Measurements from ENCODE around the gene MAFG.

MAFG gene

DNA sequence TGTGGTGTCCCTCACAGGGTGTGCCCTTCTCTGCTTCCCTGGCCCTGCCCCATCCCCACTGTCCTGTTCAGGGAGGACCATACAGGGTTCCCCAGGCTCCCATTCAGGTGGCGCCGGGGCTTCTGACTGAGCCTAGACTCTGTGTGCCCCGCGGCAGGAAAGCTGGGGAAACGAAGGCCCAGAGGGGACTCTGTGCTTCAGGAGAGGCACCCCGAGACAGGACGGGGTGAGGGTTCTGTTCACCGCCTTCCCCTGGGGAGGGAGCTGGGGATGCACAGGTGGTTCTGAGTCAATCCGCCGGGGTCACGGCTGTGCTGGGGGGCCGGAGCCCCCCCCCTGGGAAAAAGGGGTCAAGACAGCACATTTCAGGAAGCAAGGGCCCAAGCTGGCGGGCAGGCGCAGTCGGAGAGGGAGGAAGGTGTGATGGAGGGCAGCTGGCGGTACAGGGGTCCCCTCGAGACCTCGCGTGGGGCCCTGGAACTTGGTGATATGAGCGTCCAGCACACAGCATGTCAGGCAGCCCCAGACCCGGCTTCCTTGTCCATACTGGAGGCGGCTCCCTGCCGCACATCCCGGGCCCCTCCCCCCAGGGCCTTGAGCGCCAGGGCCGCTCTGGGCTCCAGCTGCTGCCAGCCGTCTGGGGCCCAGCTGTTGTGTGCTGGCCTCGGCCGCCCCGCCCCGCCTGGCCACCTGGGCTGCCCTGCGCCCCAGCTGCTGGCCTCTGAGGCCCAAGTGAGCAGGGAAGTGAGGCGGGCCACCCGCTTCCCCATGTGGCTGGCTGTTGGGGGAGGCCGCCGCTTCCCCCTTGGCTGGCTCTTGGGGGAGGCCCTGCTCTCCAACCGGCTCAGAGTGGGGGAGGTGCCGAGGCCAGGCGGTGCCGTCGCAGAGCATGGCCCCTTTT lies 39.1 kb upstream of the MAFG start:
- no peak for FAIRE-seq
- no peak for DNase-seq (ENCODE audit: insufficient read length, low spot score)

DNA sequence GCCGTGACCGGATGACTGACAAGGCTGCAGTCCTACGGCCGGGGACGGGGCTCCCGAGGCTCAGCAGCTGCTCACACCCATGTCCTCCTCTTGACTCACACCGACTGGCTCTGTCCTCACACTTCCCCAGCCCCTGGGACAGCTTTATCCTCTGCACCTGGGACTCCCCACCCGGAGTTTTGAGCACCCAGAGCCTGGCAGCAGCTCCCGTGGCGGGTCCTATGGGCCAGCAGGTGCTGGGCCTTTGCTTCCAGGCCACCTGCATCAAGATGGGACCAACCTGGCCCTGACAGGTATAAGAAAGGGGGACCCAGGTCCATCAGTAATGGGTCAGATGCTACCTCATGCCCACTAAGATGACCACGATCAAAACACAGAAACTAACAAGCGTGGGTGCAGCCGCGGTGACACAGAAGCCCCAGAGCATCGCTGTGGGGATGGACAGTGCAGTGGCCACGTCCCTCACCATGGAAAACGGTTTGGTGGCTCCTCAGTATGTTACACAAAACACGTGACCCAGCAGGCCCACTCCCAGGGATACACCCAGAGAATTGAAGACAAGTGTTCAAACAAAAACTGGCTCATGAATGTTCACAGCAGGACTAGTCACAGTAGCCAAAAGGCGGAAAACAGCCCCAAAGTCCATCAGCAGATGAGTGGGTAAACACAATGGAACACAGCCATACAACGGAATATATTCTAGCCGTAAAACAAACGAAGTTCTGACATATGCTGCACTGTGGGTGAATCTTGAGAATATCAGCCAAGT lies 36.7 kb upstream of the MAFG start:
- no peak for TF ChIP-seq POU2F2 (IDR thresholded peaks at IDR 0.05; ENCODE audit: low read depth, low read length)
- no peak for TF ChIP-seq SPI1 (IDR thresholded peaks at IDR 0.05; ENCODE audit: low read depth, low read length)
- no peak for TF ChIP-seq POLR2AphosphoS5 (IDR thresholded peaks at IDR 0.05; ENCODE audit: low read depth, low read length)
- TF ChIP-seq POLR2A (IDR thresholded peaks at IDR 0.05; ENCODE audit: low read depth, low read length), result no peak
- TF ChIP-seq TAF1 (IDR thresholded peaks at IDR 0.05; ENCODE audit: low read depth, low read length), result no peak
- DNase-seq (ENCODE audit: insufficient read length, low spot score) (no peak), FAIRE-seq (no peak)

More for the DNA sequence above, 39.1 kb upstream of the MAFG start:
- TF ChIP-seq TAF1 (IDR thresholded peaks at IDR 0.05; ENCODE audit: low read depth, low read length), result no peak

DNA sequence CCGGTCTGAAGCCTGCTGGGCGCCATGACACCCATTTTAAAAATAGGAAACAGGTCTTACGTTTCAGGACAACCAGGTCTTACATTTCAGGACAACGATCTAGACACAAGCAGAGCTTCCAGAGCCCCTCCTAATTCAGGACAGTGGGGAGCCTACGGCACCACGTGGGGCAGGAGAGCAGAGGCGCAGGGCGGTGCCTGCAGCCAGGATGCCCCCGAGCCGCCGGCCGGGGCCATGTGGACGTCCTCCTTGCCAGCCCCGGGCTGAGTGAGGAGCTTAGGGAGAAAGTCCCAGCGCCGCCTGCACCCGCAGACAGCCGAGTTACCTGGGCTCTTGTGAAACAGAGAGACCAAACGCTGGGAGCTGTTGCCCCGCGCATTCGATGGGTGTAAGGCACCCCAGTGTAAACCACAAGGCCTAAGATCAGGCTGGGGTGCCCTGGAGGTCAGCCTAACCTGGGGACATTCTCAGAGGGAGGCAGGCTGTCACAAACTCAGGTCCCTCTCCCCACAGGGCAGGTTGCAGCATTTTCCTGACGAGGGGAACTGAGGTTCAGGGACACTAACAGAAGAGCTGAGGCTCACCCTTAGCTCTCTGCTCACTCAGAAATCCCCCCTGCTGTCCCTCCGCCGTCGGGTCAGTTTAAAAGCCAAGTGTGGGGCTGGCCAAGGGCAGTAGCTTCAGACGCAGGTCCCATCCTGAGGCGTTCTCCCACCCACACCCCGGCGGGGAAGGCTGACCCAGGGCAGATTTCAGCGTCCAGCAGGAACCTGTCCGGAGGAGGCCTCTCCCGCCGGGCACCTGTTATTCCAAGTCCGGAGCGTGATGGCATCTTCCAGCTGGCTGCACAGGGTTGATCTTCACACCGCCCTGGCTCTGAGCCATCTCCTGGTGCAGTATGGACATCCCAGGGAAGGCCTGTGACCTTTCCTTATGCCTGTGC lies 35.2 kb upstream of the MAFG start:
- no peak for FAIRE-seq
- no peak for TF ChIP-seq POLR2AphosphoS5 (IDR thresholded peaks at IDR 0.05; ENCODE audit: low read depth, low read length)
- TF ChIP-seq POU2F2 (IDR thresholded peaks at IDR 0.05; ENCODE audit: low read depth, low read length), result no peak
- no peak for TF ChIP-seq SPI1 (IDR thresholded peaks at IDR 0.05; ENCODE audit: low read depth, low read length)
- TF ChIP-seq POLR2A (IDR thresholded peaks at IDR 0.05; ENCODE audit: low read depth, low read length), result no peak
- TF ChIP-seq PAX5 (IDR thresholded peaks at IDR 0.05; ENCODE audit: insufficient read depth, low read length, severe bottlenecking), result no peak
- TF ChIP-seq TAF1 (IDR thresholded peaks at IDR 0.05; ENCODE audit: low read depth, low read length), result no peak
- no peak for DNase-seq (ENCODE audit: insufficient read length, low spot score)

DNA sequence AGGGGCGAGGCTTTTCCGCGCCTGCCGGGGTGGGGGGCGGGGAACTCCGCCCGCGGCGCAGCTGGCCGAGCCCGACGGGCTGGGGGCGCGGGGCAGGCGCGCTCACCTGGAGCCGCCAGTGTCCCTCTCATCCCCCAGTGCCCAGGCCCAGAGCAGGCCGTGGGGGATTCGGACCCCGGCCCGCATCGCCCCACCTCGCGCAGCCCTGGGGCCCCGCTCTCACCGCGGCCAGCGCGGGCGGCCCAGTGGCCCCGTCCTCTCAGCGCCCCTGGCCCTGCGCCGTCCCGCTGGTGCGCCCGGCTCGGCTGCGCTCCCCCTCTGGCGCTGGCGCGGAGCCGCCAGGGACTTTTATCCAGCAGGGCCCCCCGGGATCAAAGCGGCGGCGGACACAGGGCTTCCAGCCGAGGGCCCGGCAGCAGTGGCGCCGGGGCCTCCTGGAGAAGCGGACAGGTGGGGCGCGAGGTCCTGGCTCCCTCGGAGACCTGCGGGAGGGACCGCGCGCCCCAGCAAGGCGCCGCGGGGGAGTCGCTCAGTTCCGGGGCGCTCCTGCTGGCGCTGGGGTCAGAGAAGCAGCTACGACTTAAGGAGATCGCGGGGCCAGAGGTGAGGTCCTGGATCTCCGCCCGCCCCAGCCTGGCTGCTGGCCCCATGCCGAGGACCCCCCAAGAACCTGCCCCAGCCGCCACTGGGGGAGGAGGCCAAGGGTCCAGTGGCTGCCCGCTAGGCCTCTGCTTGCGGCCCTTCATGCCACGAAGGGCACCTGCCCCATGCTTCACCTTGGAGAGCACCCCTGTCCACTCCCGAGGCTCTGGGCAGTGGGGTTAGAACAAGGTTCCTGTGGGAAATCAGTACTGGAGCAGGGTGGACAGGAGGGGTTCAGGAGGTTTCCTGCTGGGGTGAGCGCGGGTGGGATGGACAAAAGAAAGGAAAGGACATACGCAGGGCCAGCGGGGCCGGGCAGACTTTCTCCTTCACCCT lies 34.3 kb upstream of the MAFG start:
- no peak for DNase-seq (ENCODE audit: insufficient read length, low spot score)
- FAIRE-seq, result no peak
- no peak for TF ChIP-seq POLR2AphosphoS5 (IDR thresholded peaks at IDR 0.05; ENCODE audit: low read depth, low read length)
- TF ChIP-seq PAX5 (IDR thresholded peaks at IDR 0.05; ENCODE audit: insufficient read depth, low read length, severe bottlenecking), result no peak
- TF ChIP-seq POLR2A (IDR thresholded peaks at IDR 0.05; ENCODE audit: low read depth, low read length), result no peak
- TF ChIP-seq POU2F2 (IDR thresholded peaks at IDR 0.05; ENCODE audit: low read depth, low read length), result no peak
- TF ChIP-seq TAF1 (IDR thresholded peaks at IDR 0.05; ENCODE audit: low read depth, low read length), result no peak
- no peak for TF ChIP-seq SPI1 (IDR thresholded peaks at IDR 0.05; ENCODE audit: low read depth, low read length)

DNA sequence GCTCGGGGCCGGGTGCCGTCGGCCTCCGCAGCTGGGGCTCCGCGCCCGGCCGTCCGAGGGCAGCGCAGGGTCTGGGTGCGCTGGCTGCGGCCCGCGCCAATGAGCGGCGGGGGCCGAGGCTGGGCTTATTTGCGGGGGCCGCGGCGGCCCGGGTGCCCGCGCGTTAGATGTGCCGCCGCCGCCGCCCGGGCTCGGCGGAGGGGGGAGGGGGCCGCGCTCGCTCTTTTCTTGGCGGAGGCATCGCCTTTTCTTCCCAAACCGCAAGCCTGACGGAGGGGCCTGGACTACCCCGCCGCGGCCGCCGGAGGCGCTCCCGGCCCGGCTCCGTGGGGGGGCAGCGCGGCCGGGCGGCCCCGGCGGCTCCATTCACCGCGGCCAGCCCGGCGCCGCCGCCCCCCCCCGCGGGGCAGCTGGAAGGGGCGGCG lies 33.6 kb upstream of the MAFG start, which contains the start of gene NOTUM:
TSS of gene NOTUM (minus strand) at position 101 of the 425 bp plus-strand sequence. CDS start 278 bp downstream, outside the sequence.
- DNase-seq (ENCODE audit: insufficient read length, low spot score), result no peak
- FAIRE-seq, result no peak
- no peak for TF ChIP-seq POU2F2 (IDR thresholded peaks at IDR 0.05; ENCODE audit: low read depth, low read length)
- TF ChIP-seq POLR2AphosphoS5 (IDR thresholded peaks at IDR 0.05; ENCODE audit: low read depth, low read length), result no peak
- no peak for TF ChIP-seq PAX5 (IDR thresholded peaks at IDR 0.05; ENCODE audit: insufficient read depth, low read length, severe bottlenecking)
- no peak for TF ChIP-seq SPI1 (IDR thresholded peaks at IDR 0.05; ENCODE audit: low read depth, low read length)
- TF ChIP-seq POLR2A (IDR thresholded peaks at IDR 0.05; ENCODE audit: low read depth, low read length), result no peak
- no peak for TF ChIP-seq TAF1 (IDR thresholded peaks at IDR 0.05; ENCODE audit: low read depth, low read length)

DNA sequence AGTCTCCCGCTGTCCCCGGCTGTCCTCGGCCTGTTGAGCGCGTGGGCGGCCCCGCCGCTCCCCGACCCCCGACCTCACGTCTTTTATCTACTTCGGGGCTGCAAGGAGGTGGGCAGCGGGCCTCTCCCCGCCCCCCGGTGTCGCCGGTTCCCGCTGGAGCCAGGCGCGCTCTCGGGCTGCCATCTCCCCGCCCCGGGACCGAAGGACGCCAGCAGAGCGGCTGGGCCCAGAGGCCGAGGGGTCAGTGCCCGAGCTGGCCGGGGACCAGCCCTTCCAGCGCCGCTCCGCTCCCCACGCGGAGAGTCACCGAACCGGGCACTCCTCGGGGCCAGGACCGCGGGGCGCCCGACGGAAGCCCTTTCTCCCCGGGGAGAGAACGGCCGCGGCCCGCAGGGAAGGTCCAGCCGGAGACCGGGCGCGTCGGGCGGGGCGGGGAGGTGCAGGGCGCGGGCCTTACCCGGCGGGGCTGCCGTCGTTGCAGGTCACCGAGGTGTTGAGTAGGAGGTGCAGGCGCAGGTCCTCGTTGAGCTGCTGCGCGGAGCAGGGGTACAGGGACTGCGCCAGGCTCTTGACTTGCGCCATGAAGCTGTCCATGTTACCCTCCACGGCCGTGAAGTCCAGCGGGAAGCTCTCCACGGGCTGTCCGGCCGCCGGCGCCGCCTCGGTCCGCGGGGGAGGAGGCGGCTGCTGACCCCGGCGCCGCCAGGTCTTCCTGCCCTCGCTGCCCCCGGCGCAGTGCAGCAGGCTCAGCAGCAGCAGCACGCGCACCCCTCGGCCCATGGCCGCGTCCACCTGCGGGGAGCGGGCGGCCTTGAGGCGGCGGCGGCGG lies 32.8 kb upstream of the MAFG start:
- no peak for FAIRE-seq
- DNase-seq (ENCODE audit: insufficient read length, low spot score), result no peak
- no peak for TF ChIP-seq POU2F2 (IDR thresholded peaks at IDR 0.05; ENCODE audit: low read depth, low read length)
- TF ChIP-seq TAF1 (IDR thresholded peaks at IDR 0.05; ENCODE audit: low read depth, low read length), result no peak
- TF ChIP-seq POLR2AphosphoS5 (IDR thresholded peaks at IDR 0.05; ENCODE audit: low read depth, low read length), result no peak
- no peak for TF ChIP-seq POLR2A (IDR thresholded peaks at IDR 0.05; ENCODE audit: low read depth, low read length)
- TF ChIP-seq SPI1 (IDR thresholded peaks at IDR 0.05; ENCODE audit: low read depth, low read length), result no peak
- TF ChIP-seq PAX5 (IDR thresholded peaks at IDR 0.05; ENCODE audit: insufficient read depth, low read length, severe bottlenecking), result no peak

DNA sequence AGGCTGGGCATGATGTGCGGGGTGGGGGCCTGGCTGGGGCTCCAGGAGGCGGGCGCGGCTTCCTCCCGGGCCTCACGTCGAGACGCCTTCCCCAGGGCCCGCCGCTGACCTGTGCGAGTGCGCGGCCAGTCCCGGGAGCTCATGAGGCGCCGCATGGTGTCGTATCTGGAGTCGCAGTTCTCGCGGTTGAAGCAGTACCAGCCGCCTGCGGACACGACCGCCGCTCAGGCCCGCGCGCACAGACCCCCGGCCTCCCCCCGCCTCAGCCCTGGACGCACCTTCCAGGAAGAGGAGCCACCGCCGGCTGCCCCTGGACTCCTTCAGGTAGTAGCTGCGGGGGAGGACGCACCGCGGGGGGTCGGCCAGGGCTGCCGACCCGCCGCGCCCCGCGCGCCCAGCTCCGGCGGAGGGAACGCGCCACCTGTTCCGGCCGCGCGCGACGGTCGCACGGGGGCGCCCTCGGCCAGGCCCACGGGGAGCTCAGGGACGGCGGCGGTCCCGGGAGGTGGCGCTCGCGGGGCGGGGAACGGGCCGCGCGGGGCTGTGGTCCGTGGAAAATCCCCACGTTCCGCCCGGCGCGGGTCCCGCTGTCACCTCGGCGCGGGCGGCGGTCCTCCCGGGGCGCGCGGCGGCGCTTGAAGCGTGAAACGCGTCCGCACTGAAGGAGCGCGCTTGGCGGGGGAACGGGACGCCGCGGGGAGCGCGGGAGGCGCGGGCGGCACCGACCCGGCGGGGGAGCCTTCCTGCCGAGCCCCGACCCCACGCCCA lies 32.0 kb upstream of the MAFG start:
- TF ChIP-seq POU2F2 (IDR thresholded peaks at IDR 0.05; ENCODE audit: low read depth, low read length) (no peak), POLR2AphosphoS5 (IDR thresholded peaks at IDR 0.05; ENCODE audit: low read depth, low read length) (no peak), TAF1 (IDR thresholded peaks at IDR 0.05; ENCODE audit: low read depth, low read length) (no peak), PAX5 (IDR thresholded peaks at IDR 0.05; ENCODE audit: insufficient read depth, low read length, severe bottlenecking) (peak; percentile 54)
- DNase-seq (ENCODE audit: insufficient read length, low spot score), result peak; percentile 79
- FAIRE-seq, result peak; percentile 69

Data from GM12891 (cell line).